Body of pancreas (tissue), 4 donors: Measurements from ENCODE around the gene CCDC63.

ENCODE experiments used
- CTCF ChIP-seq, 7 experiments: fragments of 450-650 bp in 4 of 7; fragments of 200-600 bp in 3 of 7; sonication (generic) in 3 of 7; IDR thresholded peaks; one replicate each; pipeline ENCODE4 v1.5.1; 2016 to 2019; ENCODE audit warnings: antibody characterized with exemption in 7 of 7
- POLR2A ChIP-seq, 3 donors: fragments of 450-650 bp; IDR thresholded peaks; one replicate each; pipeline ENCODE4 v1.6.1; 2016; ENCODE audit warnings: antibody characterized with exemption in 3 of 3, mild to moderate bottlenecking in 2 of 3

GRCh38 chr12:110934093-110934852 lies 87.5 kb downstream of the CCDC63 start:
- TF ChIP-seq CTCF (IDR thresholded peaks at IDR 0.05) (no peak), POLR2A (IDR thresholded peaks at IDR 0.05) (no peak)
